Neutrophil (primary cell): ENCODE data around the gene FAM24B.
"Not testable (repeated sequence)": the region's sequence is repeated elsewhere in the genome, so short reads cannot be mapped to it uniquely, and the experiment has no call there.

Experiments used
- H3K27ac ChIP-seq: fragments of 200-600 bp; sonication (generic); 2 replicates; pipeline ENCODE4 v1.5.1; 2016; ENCODE audit warnings: mild to moderate bottlenecking, moderate library complexity
- H3K27me3 ChIP-seq: fragments of 200-600 bp; sonication (generic); 2 replicates; pipeline ENCODE4 v1.6.0; 2016; ENCODE audit warnings: mild to moderate bottlenecking
- H3K36me3 ChIP-seq: fragments of 200-600 bp; sonication (generic); 2 replicates; pipeline ENCODE4 v1.5.1; 2017
- H3K4me1 ChIP-seq, 2 experiments: fragments of 200-600 bp in 1 of 2; sonication (generic) in 1 of 2; 1 replicate in 1 of 2; 2 replicates in 1 of 2; pipeline versions ENCODE4 v1.5.1 to v1.6.1; 2013 to 2016; ENCODE audit warnings: low read depth in 1 of 2, low read length in 1 of 2, mild to moderate bottlenecking in 1 of 2, moderate library complexity in 1 of 2; ENCODE audit not compliant: control insufficient read depth in 1 of 2, insufficient read depth in 1 of 2
- H3K4me3 ChIP-seq, 2 experiments: fragments of 200-600 bp in 1 of 2; sonication (generic) in 1 of 2; 1 replicate in 1 of 2; 2 replicates in 1 of 2; pipeline ENCODE4 v1.5.1; 2013 to 2016; ENCODE audit warnings: low read depth in 1 of 2, low read length in 1 of 2, mild to moderate bottlenecking in 1 of 2, moderate library complexity in 1 of 2
- H3K9me3 ChIP-seq: fragments of 200-600 bp; sonication (generic); 2 replicates; pipeline ENCODE4 v1.5.1; 2016
- TF ChIP-seq, protein P1 (sequence below): fragments of 200-600 bp; sonication (generic); IDR thresholded peaks from 2 replicates; pipeline ENCODE4 v1.5.1; 2016; ENCODE audit warnings: antibody characterized with exemption

FAM24B gene

DNA sequence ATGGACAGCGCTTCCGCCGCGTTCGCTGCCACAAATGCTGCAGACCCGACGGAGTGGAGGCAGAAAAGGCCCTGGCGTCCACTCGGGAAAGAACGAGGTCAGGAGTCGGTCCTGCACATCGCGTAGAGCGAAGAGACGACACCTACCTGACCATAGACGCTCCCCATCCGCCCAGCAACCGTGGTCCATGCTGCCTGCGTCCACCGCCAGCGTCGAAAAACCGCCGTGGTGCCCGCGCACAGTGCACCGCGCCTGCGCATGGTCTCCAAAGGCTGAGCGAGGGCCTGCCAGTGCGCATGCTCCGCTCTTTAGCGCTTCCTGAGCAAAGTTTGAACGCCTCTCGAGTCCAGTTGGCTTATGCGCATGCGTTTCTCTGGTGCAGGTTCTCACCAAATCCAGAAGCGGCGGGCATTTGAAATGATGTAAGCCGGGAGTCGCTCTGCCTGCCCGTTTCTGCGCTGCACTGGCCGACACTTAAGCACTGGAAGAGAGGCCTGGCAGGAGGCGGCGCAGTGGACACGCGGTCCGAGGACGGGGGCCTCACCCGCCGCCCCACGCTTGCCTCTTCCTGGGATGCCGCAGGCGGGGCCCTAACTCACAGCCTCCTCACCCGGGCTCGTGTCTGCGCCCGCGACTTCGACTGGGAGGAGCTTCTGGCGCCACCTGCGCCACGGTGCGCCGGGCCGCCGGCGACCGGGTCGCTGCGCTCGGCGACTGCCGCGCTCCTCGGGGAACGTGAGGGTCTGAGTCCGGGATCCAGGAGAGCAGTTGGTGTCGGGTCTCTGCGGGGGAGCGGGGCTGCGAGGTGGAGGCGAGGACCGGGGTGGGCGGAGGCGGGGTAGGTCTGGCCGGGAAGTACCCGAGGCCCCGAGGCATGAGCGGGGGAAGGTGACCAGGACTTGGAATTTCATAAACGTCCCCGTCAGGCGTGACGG is at the start of gene FAM24B:
Gene FAM24B (minus strand): TSS at position 243 of the 935 bp plus-strand sequence. CDS start 29,066 bp downstream, outside the sequence.
- H3K27me3 ChIP-seq = peaks cover 40% of the 10 kb centered on the region
- no peaks in the 10 kb centered on the region for H3K9me3 ChIP-seq
- no peak within 1 kb of the TSS for H3K27ac ChIP-seq
- H3K4me1 ChIP-seq = peaks cover 7 to 9% of the 10 kb centered on the region in 2 experiments
- TF ChIP-seq, protein P1, sequence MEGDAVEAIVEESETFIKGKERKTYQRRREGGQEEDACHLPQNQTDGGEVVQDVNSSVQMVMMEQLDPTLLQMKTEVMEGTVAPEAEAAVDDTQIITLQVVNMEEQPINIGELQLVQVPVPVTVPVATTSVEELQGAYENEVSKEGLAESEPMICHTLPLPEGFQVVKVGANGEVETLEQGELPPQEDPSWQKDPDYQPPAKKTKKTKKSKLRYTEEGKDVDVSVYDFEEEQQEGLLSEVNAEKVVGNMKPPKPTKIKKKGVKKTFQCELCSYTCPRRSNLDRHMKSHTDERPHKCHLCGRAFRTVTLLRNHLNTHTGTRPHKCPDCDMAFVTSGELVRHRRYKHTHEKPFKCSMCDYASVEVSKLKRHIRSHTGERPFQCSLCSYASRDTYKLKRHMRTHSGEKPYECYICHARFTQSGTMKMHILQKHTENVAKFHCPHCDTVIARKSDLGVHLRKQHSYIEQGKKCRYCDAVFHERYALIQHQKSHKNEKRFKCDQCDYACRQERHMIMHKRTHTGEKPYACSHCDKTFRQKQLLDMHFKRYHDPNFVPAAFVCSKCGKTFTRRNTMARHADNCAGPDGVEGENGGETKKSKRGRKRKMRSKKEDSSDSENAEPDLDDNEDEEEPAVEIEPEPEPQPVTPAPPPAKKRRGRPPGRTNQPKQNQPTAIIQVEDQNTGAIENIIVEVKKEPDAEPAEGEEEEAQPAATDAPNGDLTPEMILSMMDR = no peak
- H3K4me3 ChIP-seq = peak within 1 kb of the TSS; percentile 54 to 63
- no peaks in the 10 kb centered on the region for H3K36me3 ChIP-seq

- Histone ChIP-seq H3K4me3 (no peak overlapping the region), H3K4me1 (no peaks in the 10 kb centered on the region), H3K36me3 (no peaks in the 10 kb centered on the region), H3K27ac (no peak overlapping the region), H3K27me3 (no peaks in the 10 kb centered on the region), H3K9me3 (no peaks in the 10 kb centered on the region)
- TF ChIP-seq, protein P1 = no peak
These were observed 36.3 kb upstream of the FAM24B start for GRCh38 chr10:122915700-122916099.

- no peaks in the 10 kb centered on the region for H3K36me3 ChIP-seq
- no peaks in the 10 kb centered on the region for H3K9me3 ChIP-seq
- H3K4me1 ChIP-seq = no peaks in the 10 kb centered on the region
- H3K4me3 ChIP-seq = no peak overlapping the region
- TF ChIP-seq, protein P1 = no peak
- H3K27ac ChIP-seq = no peak overlapping the region
- no peaks in the 10 kb centered on the region for H3K27me3 ChIP-seq
These were observed 32.6 kb upstream of the FAM24B start for GRCh38 chr10:122911889-122912484.

DNA sequence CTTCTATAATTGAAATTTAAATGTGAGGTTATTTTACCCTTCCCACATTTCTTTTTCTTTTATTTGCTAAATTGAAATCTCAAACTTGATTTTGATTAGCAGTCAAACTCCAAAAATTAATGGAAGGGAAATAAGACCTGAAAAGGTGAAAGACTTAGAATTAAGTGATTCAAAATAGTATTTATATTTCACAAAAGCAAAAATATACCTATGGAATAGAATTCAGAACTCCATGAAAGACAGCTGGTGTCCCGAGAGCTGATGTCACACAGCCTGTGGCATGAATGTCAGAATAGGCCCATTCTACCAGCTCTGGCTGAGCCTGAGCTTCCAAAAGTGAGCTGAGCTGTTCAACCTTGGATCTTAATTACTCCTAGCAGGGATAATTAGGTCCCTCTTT is 30.9 kb upstream of the FAM24B start, which contains the start of gene FAM24A:
Gene FAM24A (plus strand): TSS at position 301 of the 400 bp plus-strand sequence. CDS start 1,025 bp downstream, outside the sequence.
- H3K36me3 ChIP-seq = no peaks in the 10 kb centered on the region
- H3K4me1 ChIP-seq = no peaks in the 10 kb centered on the region
- H3K27ac ChIP-seq = no peak within 1 kb of the TSS
- no peaks in the 10 kb centered on the region for H3K9me3 ChIP-seq
- H3K4me3 ChIP-seq = no peak within 1 kb of the TSS
- TF ChIP-seq, protein P1 = no peak
- H3K27me3 ChIP-seq = no peaks in the 10 kb centered on the region

DNA sequence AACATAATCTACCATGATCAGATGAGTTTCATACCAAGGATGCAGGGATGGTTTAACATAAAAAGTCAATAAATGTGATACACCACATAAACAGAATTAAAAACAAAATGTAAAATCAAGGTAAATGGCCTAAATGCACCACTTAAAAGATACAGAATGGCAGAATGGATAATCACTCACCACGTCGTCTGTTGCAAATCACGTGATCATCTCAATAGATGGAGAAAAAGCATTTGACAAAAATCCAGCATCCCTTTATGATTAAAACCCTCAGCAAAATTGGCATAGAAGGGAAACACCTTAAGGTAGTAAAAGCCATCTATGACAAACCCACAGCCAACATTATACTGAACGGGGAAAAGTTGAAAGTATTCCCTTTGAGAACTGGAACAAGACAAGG is 24.5 kb upstream of the FAM24B start:
- not testable (repeated sequence) for H3K27me3 ChIP-seq, H3K27ac ChIP-seq, H3K36me3 ChIP-seq, H3K9me3 ChIP-seq, H3K4me1 ChIP-seq, H3K4me3 ChIP-seq
